Spleen (tissue), 7 donors: ENCODE data around the gene ARHGEF12.

Source experiments
- POLR2A ChIP-seq, 3 donors: fragments of 450-650 bp; IDR thresholded peaks; one replicate each; pipeline ENCODE4 v1.5.1; 2017; ENCODE audit warnings: antibody characterized with exemption in 3 of 3, mild to moderate bottlenecking in 1 of 3
- TF ChIP-seq, protein P1 (sequence below), 11 experiments: fragments of 200-600 bp in 7 of 11; fragments of 450-650 bp in 4 of 11; sonication (generic) in 4 of 11; IDR thresholded peaks in 8 of 11; conservative IDR thresholded peaks in 3 of 11; 1 replicate in 7 of 11; 2 replicates in 4 of 11; pipeline versions ENCODE4 v1.4.0 to v1.8.0; 2016 to 2021; ENCODE audit warnings: antibody characterized with exemption in 11 of 11, inconsistent platforms in 4 of 11, mild to moderate bottlenecking in 1 of 11
- donor health status: DM: no; HTN: no; CAD: no; lungs with moderate emphysema.
- donor health status: DM: no; HTN: no; CAD: no.
- donor health status: DM: no; HTN: no; CAD: no.

DNA sequence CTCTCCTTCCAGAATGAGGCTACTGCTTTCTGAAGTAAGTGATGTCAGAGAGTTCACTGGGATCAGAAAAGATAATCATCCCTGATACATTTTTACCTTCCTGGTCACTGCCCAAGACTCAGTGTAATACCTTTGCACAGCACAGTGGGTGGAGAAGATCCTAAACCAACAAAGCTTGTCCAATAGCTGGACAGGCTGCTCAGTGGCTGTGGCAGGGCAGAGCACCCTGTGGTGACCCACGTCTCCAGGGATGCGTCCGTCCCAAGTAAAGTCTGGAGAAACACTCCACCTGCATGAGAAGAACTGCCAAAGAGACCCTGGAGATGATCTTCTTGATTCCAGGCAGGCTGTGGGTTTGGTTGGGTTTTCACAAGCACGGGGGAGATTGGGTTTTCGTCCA is 42.1 kb upstream of the ARHGEF12 start:
- TF ChIP-seq, protein P1, sequence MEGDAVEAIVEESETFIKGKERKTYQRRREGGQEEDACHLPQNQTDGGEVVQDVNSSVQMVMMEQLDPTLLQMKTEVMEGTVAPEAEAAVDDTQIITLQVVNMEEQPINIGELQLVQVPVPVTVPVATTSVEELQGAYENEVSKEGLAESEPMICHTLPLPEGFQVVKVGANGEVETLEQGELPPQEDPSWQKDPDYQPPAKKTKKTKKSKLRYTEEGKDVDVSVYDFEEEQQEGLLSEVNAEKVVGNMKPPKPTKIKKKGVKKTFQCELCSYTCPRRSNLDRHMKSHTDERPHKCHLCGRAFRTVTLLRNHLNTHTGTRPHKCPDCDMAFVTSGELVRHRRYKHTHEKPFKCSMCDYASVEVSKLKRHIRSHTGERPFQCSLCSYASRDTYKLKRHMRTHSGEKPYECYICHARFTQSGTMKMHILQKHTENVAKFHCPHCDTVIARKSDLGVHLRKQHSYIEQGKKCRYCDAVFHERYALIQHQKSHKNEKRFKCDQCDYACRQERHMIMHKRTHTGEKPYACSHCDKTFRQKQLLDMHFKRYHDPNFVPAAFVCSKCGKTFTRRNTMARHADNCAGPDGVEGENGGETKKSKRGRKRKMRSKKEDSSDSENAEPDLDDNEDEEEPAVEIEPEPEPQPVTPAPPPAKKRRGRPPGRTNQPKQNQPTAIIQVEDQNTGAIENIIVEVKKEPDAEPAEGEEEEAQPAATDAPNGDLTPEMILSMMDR (IDR thresholded peaks at IDR 0.05 in 8 of 11, conservative IDR thresholded peaks at IDR 0.05 in 3 of 11): no peak
- no peak for TF ChIP-seq POLR2A (IDR thresholded peaks at IDR 0.05)
